BLaER1 (cell line): ENCODE data around the gene RGS10.
A peak's percentile ranks its signal among the peaks of the same experiment; 100 is the strongest.

ENCODE experiments used
- H3K27ac ChIP-seq: shearing (Covaris generic); formaldehyde crosslinking; 2 replicates; pipeline ENCODE4 v1.8.1; 2022
- H3K27me3 ChIP-seq: shearing (Covaris generic); formaldehyde crosslinking; 2 replicates; pipeline ENCODE4 v1.8.1; 2022
- H3K36me3 ChIP-seq: shearing (Covaris generic); formaldehyde crosslinking; 2 replicates; pipeline ENCODE4 v1.8.1; 2022
- H3K4me1 ChIP-seq: shearing (Covaris generic); formaldehyde crosslinking; 2 replicates; pipeline ENCODE4 v1.8.1; 2022
- H3K4me2 ChIP-seq: shearing (Covaris generic); formaldehyde crosslinking; 2 replicates; pipeline ENCODE4 v1.8.1; 2022
- H3K4me3 ChIP-seq: shearing (Covaris generic); formaldehyde crosslinking; 2 replicates; pipeline ENCODE4 v1.8.1; 2022
- H3K9ac ChIP-seq: shearing (Covaris generic); formaldehyde crosslinking; 2 replicates; pipeline ENCODE4 v1.8.1; 2022
- H3K9me3 ChIP-seq: shearing (Covaris generic); formaldehyde crosslinking; 2 replicates; pipeline ENCODE4 v1.8.1; 2022
- H4K20me1 ChIP-seq: shearing (Covaris generic); formaldehyde crosslinking; 2 replicates; pipeline ENCODE4 v1.8.1; 2022
- Cebpa-rat ChIP-seq: shearing (Covaris generic); IDR thresholded peaks from 2 replicates; pipeline ENCODE4 v1.8.1; 2022

Gene RGS10

GRCh38 chr10:119493155-119493554 is 49.4 kb downstream of the RGS10 start:
- TF ChIP-seq Cebpa-rat, result no peak
- Histone ChIP-seq H3K27ac (no peak overlapping the region), H3K4me2 (no peak overlapping the region), H3K9ac (no peak overlapping the region), H3K9me3 (no peaks in the 10 kb centered on the region), H4K20me1 (no peaks in the 10 kb centered on the region), H3K27me3 (no peaks in the 10 kb centered on the region), H3K36me3 (no peaks in the 10 kb centered on the region), H3K4me1 (peaks cover 56% of the 10 kb centered on the region), H3K4me3 (no peak overlapping the region)

GRCh38 chr10:119491966-119492757 is 50.4 kb downstream of the RGS10 start:
- no peaks in the 10 kb centered on the region for H3K27me3 ChIP-seq
- no peak overlapping the region for H3K9ac ChIP-seq
- H3K4me2 ChIP-seq, result peak overlapping the region; percentile 42; the same call in 1 of the 2 replicates
- no peaks in the 10 kb centered on the region for H3K9me3 ChIP-seq
- peaks cover 52% of the 10 kb centered on the region for H3K4me1 ChIP-seq
- H3K36me3 ChIP-seq, result no peaks in the 10 kb centered on the region
- H4K20me1 ChIP-seq, result no peaks in the 10 kb centered on the region
- no peak for TF ChIP-seq Cebpa-rat
- H3K27ac ChIP-seq, result no peak overlapping the region
- H3K4me3 ChIP-seq, result no peak overlapping the region

GRCh38 chr10:119489991-119490326 is 52.6 kb downstream of the RGS10 start:
- H3K9ac ChIP-seq, result peak overlapping the region; percentile 67

GRCh38 chr10:119488675-119489074 is 53.8 kb downstream of the RGS10 start:
- H3K27me3 ChIP-seq, result no peaks in the 10 kb centered on the region
- H3K4me2 ChIP-seq, result peak overlapping the region; percentile 82; the same call in 1 of the 2 replicates
- H3K4me1 ChIP-seq, result peaks cover 31% of the 10 kb centered on the region
- TF ChIP-seq Cebpa-rat, result no peak
- no peaks in the 10 kb centered on the region for H4K20me1 ChIP-seq
- H3K4me3 ChIP-seq, result no peak overlapping the region
- no peak overlapping the region for H3K27ac ChIP-seq
- H3K9ac ChIP-seq, result no peak overlapping the region
- H3K36me3 ChIP-seq, result no peaks in the 10 kb centered on the region
- H3K9me3 ChIP-seq, result no peaks in the 10 kb centered on the region

More at GRCh38 chr10:119489991-119490326, 52.6 kb downstream of the RGS10 start:
- Histone ChIP-seq H3K9me3 (no peaks in the 10 kb centered on the region), H3K36me3 (no peaks in the 10 kb centered on the region), H3K4me2 (peak overlapping the region; percentile 82), H4K20me1 (no peaks in the 10 kb centered on the region), H3K27me3 (no peaks in the 10 kb centered on the region), H3K4me1 (peaks cover 35% of the 10 kb centered on the region), H3K27ac (peak overlapping the region; percentile 64), H3K4me3 (peak overlapping the region; percentile 53)
- no peak for TF ChIP-seq Cebpa-rat

- H4K20me1 ChIP-seq, result no peaks in the 10 kb centered on the region
- H3K4me1 ChIP-seq, result peaks cover 11% of the 10 kb centered on the region
- no peaks in the 10 kb centered on the region for H3K27me3 ChIP-seq
- H3K36me3 ChIP-seq, result no peaks in the 10 kb centered on the region
- H3K4me3 ChIP-seq, result no peak overlapping the region
- no peak overlapping the region for H3K9ac ChIP-seq
- H3K9me3 ChIP-seq, result no peaks in the 10 kb centered on the region
- no peak overlapping the region for H3K4me2 ChIP-seq
- no peak for TF ChIP-seq Cebpa-rat
- no peak overlapping the region for H3K27ac ChIP-seq
Observed at GRCh38 chr10:119483839-119484238, 58.7 kb downstream of the RGS10 start.

- Histone ChIP-seq H3K36me3 (no peaks in the 10 kb centered on the region), H3K9ac (no peak overlapping the region), H3K4me3 (no peak overlapping the region), H4K20me1 (no peaks in the 10 kb centered on the region), H3K27me3 (no peaks in the 10 kb centered on the region), H3K4me1 (peaks cover 18% of the 10 kb centered on the region), H3K27ac (no peak overlapping the region), H3K4me2 (no peak overlapping the region), H3K9me3 (no peaks in the 10 kb centered on the region)
- TF ChIP-seq Cebpa-rat, result no peak
Observed at GRCh38 chr10:119483001-119483400, 59.5 kb downstream of the RGS10 start.

GRCh38 chr10:119481781-119482426 is 60.6 kb downstream of the RGS10 start:
- no peaks in the 10 kb centered on the region for H3K27me3 ChIP-seq
- no peak overlapping the region for H3K9ac ChIP-seq
- no peak overlapping the region for H3K4me3 ChIP-seq
- peaks cover 29% of the 10 kb centered on the region for H3K4me1 ChIP-seq
- no peaks in the 10 kb centered on the region for H3K9me3 ChIP-seq
- H3K36me3 ChIP-seq, result no peaks in the 10 kb centered on the region
- H3K27ac ChIP-seq, result no peak overlapping the region
- H4K20me1 ChIP-seq, result no peaks in the 10 kb centered on the region
- H3K4me2 ChIP-seq, result no peak overlapping the region
- TF ChIP-seq Cebpa-rat, result no peak

GRCh38 chr10:119480667-119481066 is 61.9 kb downstream of the RGS10 start:
- Histone ChIP-seq H3K9me3 (no peaks in the 10 kb centered on the region), H3K27ac (no peak overlapping the region), H4K20me1 (no peaks in the 10 kb centered on the region), H3K4me3 (no peak overlapping the region), H3K9ac (no peak overlapping the region), H3K27me3 (no peaks in the 10 kb centered on the region), H3K4me1 (peaks cover 30% of the 10 kb centered on the region), H3K4me2 (no peak overlapping the region), H3K36me3 (no peaks in the 10 kb centered on the region)
- no peak for TF ChIP-seq Cebpa-rat

GRCh38 chr10:119479532-119479931 is 63.0 kb downstream of the RGS10 start:
- no peak for TF ChIP-seq Cebpa-rat
- no peaks in the 10 kb centered on the region for H4K20me1 ChIP-seq
- H3K4me2 ChIP-seq, result peak overlapping the region; percentile 79
- no peaks in the 10 kb centered on the region for H3K27me3 ChIP-seq
- H3K4me3 ChIP-seq, result no peak overlapping the region
- H3K9me3 ChIP-seq, result peaks cover 2% of the 10 kb centered on the region; the same call in 1 of the 2 replicates
- no peak overlapping the region for H3K27ac ChIP-seq
- H3K4me1 ChIP-seq, result peaks cover 30% of the 10 kb centered on the region
- H3K36me3 ChIP-seq, result no peaks in the 10 kb centered on the region
- H3K9ac ChIP-seq, result no peak overlapping the region

- no peaks in the 10 kb centered on the region for H3K27me3 ChIP-seq
- no peaks in the 10 kb centered on the region for H4K20me1 ChIP-seq
- H3K4me3 ChIP-seq, result no peak overlapping the region
- H3K9me3 ChIP-seq, result peaks cover 9% of the 10 kb centered on the region
- TF ChIP-seq Cebpa-rat, result no peak
- no peak overlapping the region for H3K9ac ChIP-seq
- 0 out of 2 replicates have a peak overlapping the region, but pooled peaks have one; percentile 15 for H3K27ac ChIP-seq
- peaks cover 30% of the 10 kb centered on the region for H3K4me1 ChIP-seq
- H3K4me2 ChIP-seq, result peak overlapping the region; percentile 79
- no peaks in the 10 kb centered on the region for H3K36me3 ChIP-seq
Observed at GRCh38 chr10:119478811-119479341, 63.6 kb downstream of the RGS10 start.
